ENCODE measurements around the gene RCAN1.
A peak's percentile ranks its signal among the peaks of the same experiment; 100 is the strongest.

DNA sequence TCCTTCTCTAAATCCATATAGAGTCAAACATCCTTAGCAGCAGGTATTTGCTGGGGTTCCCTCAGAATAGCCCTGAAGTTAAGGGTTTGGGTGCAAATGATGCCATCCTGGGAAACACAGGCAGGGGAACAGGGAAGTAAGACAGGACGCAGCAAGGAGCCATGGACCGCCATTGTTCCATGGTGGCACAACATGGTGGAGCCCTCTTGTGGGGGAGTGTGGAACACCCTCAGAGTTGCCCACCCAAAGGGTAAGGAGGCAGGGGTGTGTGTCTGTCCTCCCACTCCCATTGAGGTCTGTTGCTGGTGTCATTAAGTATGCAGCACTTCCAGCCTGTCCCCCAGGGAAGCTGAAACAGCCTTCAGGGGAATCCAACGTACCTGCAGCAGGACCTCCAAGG, 20.4 kb upstream of the RCAN1 start:
- TF ChIP-seq ZNF274 (IDR thresholded peaks at IDR 0.05; ENCODE audit: low read depth, low read length) (no peak), POLR2AphosphoS5 (IDR thresholded peaks at IDR 0.05; ENCODE audit: low read depth, low read length) (no peak), CEBPB (IDR thresholded peaks at IDR 0.05; ENCODE audit: low read depth) (no peak)
- TF ChIP-seq, protein P1, sequence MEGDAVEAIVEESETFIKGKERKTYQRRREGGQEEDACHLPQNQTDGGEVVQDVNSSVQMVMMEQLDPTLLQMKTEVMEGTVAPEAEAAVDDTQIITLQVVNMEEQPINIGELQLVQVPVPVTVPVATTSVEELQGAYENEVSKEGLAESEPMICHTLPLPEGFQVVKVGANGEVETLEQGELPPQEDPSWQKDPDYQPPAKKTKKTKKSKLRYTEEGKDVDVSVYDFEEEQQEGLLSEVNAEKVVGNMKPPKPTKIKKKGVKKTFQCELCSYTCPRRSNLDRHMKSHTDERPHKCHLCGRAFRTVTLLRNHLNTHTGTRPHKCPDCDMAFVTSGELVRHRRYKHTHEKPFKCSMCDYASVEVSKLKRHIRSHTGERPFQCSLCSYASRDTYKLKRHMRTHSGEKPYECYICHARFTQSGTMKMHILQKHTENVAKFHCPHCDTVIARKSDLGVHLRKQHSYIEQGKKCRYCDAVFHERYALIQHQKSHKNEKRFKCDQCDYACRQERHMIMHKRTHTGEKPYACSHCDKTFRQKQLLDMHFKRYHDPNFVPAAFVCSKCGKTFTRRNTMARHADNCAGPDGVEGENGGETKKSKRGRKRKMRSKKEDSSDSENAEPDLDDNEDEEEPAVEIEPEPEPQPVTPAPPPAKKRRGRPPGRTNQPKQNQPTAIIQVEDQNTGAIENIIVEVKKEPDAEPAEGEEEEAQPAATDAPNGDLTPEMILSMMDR (IDR thresholded peaks at IDR 0.05 in 2 of 3, conservative IDR thresholded peaks at IDR 0.05 in 1 of 3; ENCODE audit: borderline replicate concordance in 1 of 3, insufficient read depth in 1 of 3, low read depth in 2 of 3, low read length in 2 of 3): peak; percentile 5 to 69 (median 65); a peak in 4 of 6 replicates
